CD14-positive monocyte (primary cell): ENCODE data around the gene LIN7A. TPM values are rescaled to one million over a fixed set of nuclear protein-coding genes. Genes with fewer than 3 reads are reported as not detected.
A peak's percentile ranks its signal among the peaks of the same experiment; 100 is the strongest.

Experiments
- DNase-seq, 3 donors: peaks; one replicate each; pipeline ENCODE4 v3.0.0-alpha.2; 2011 to 2022
- H2AFZ ChIP-seq: 2 replicates; pipeline ENCODE4 v1.6.0; 2012; ENCODE audit warnings: mild to moderate bottlenecking, low read depth, low read length, inconsistent platforms; ENCODE audit not compliant: insufficient read depth, poor library complexity, severe bottlenecking
- H3K27ac ChIP-seq, 2 donors: 1 replicate in 1 of 2; 2 replicates in 1 of 2; pipeline ENCODE4 v1.5.1; 2012 to 2013; ENCODE audit warnings: low read length in 2 of 2, control low read depth in 1 of 2, inconsistent platforms in 1 of 2, low read depth in 1 of 2, mild to moderate bottlenecking in 1 of 2
- H3K27me3 ChIP-seq, 2 donors: one replicate each; pipeline versions ENCODE4 v1.6.0 to v1.6.1; 2011 to 2013; ENCODE audit warnings: low read length in 2 of 2; ENCODE audit not compliant: control insufficient read depth in 2 of 2, insufficient read depth in 2 of 2
- H3K36me3 ChIP-seq, 2 donors: replicated peaks in 1 of 2; 1 replicate in 1 of 2; 2 replicates in 1 of 2; pipeline versions ENCODE4 v1.5.1 to v1.6.1; 2012 to 2013; ENCODE audit warnings: low read length in 2 of 2, control low read depth in 1 of 2, inconsistent platforms in 1 of 2, mild to moderate bottlenecking in 1 of 2; ENCODE audit not compliant: insufficient read depth in 2 of 2, control insufficient read depth in 1 of 2
- H3K4me1 ChIP-seq, 2 donors: 1 replicate in 1 of 2; 2 replicates in 1 of 2; pipeline versions ENCODE4 v1.5.1 to v1.6.1; 2012 to 2013; ENCODE audit warnings: low read length in 2 of 2, control low read depth in 1 of 2, inconsistent platforms in 1 of 2, mild to moderate bottlenecking in 1 of 2, moderate library complexity in 1 of 2; ENCODE audit not compliant: insufficient read depth in 2 of 2, control insufficient read depth in 1 of 2
- H3K4me2 ChIP-seq: replicated peaks from 2 replicates; pipeline ENCODE3; 2012; ENCODE audit warnings: low read length, moderate library complexity, mild to moderate bottlenecking; ENCODE audit not compliant: poor library complexity, severe bottlenecking; ENCODE audit errors: extremely low read depth
- H3K4me3 ChIP-seq, 3 experiments: fragments of 200-600 bp in 1 of 3; sonication (generic) in 1 of 3; replicated peaks in 1 of 3; 1 replicate in 2 of 3; 2 replicates in 1 of 3; pipeline ENCODE4 v1.5.1; 2011 to 2013; ENCODE audit warnings: low read length in 3 of 3, mild to moderate bottlenecking in 3 of 3, control low read depth in 2 of 3, low read depth in 2 of 3, inconsistent platforms in 1 of 3, moderate library complexity in 1 of 3
- H3K79me2 ChIP-seq: 2 replicates; pipeline ENCODE4 v1.6.0; 2012; ENCODE audit warnings: mild to moderate bottlenecking, control low read depth, inconsistent platforms, low read length, moderate library complexity; ENCODE audit not compliant: insufficient read depth
- H3K9ac ChIP-seq: 2 replicates; pipeline ENCODE4 v1.6.0; 2017; ENCODE audit warnings: low read length, mild to moderate bottlenecking; ENCODE audit not compliant: insufficient read depth, poor library complexity, severe bottlenecking
- H3K9me3 ChIP-seq, 2 donors: replicated peaks in 1 of 2; 1 replicate in 1 of 2; 2 replicates in 1 of 2; pipeline versions ENCODE4 v1.5.1 to v1.6.1; 2012 to 2013; ENCODE audit warnings: low read length in 2 of 2, control low read depth in 1 of 2; ENCODE audit not compliant: control insufficient read depth in 1 of 2, insufficient read depth in 1 of 2
- H4K20me1 ChIP-seq: 2 replicates; pipeline ENCODE4 v1.6.0; 2012; ENCODE audit warnings: mild to moderate bottlenecking, low read length, control low read depth, moderate library complexity; ENCODE audit not compliant: insufficient read depth
- H3K27ac Mint-ChIP-seq, 7 donors: one replicate each; pipeline ENCODE4 v1.8.0; 2020; ENCODE audit warnings: mild to moderate bottlenecking in 7 of 7, mixed read lengths in 7 of 7, moderate library complexity in 6 of 7, inconsistent platforms in 2 of 7
- H3K27me3 Mint-ChIP-seq, 3 donors: one replicate each; pipeline ENCODE4 v1.8.0; 2021 to 2022; ENCODE audit warnings: low read depth in 3 of 3, mild to moderate bottlenecking in 3 of 3, mixed read lengths in 3 of 3, moderate library complexity in 3 of 3, inconsistent platforms in 1 of 3
- H3K36me3 Mint-ChIP-seq, 2 donors: one replicate each; pipeline ENCODE4 v1.8.0; 2020; ENCODE audit warnings: mixed read lengths in 2 of 2, inconsistent platforms in 1 of 2, mild to moderate bottlenecking in 1 of 2
- H3K4me1 Mint-ChIP-seq: one replicate; pipeline ENCODE4 v1.8.0; 2020; ENCODE audit warnings: mild to moderate bottlenecking, mixed read lengths
- H3K4me3 Mint-ChIP-seq, 2 donors: one replicate each; pipeline ENCODE4 v1.8.0; 2020; ENCODE audit warnings: mild to moderate bottlenecking in 2 of 2, mixed read lengths in 2 of 2, moderate library complexity in 1 of 2
- H3K9me3 Mint-ChIP-seq, 7 donors: one replicate each; pipeline ENCODE4 v1.8.0; 2020 to 2022; ENCODE audit warnings: mixed read lengths in 7 of 7, mild to moderate bottlenecking in 6 of 7, moderate library complexity in 6 of 7, inconsistent platforms in 2 of 7
- CTCF ChIP-seq: fragments of 200-600 bp; IDR thresholded peaks from one replicate; pipeline ENCODE4 v1.8.0; 2022; ENCODE audit warnings: antibody characterized with exemption, mild to moderate bottlenecking
- WGBS: methylation state at CpG from one replicate; pipeline ENCODE4 v1.1.5; 2013; ENCODE audit warnings: missing lambda C conversion rate; ENCODE audit not compliant: insufficient coverage; 5-methylcytosine and 5-hydroxymethylcytosine counted together
- intact Hi-C, 2 donors: fragments of 100-400 bp; cut with micrococcal nuclease; formaldehyde crosslinking; loops; one replicate each; pipeline versions ENCODE4 v1.15.0 to v1.15.1; 2023
- polyA plus RNA-seq, 3 donors: library from polyadenylated mRNA; depleted of rRNA in 1 of 3; unstranded in 2 of 3; stranded (reverse) in 1 of 3; fragments of 300-500 nt in 2 of 3; fragments of >200 nt in 1 of 3; fragmentation: Illumina TruSeq in 2 of 3; gene quantifications; 1 replicate in 2 of 3; 2 replicates in 1 of 3; pipeline ENCODE4 v1.2.3, GENCODE V29; 2012 to 2021

The LIN7A gene
- polyA plus RNA-seq, 3 donors = 8.0 to 16.6 (median 15.2) TPM

GRCh38 chr12:80763874-80764273 lies 173.9 kb downstream of the LIN7A start:
- no peak overlapping the region for H3K4me3 Mint-ChIP-seq
- H3K9me3 Mint-ChIP-seq = no peaks in the 10 kb centered on the region
- intact Hi-C loops = no loop called here
- Histone ChIP-seq H3K4me1 (no peaks in the 10 kb centered on the region), H2AFZ (no peak overlapping the region), H3K9me3 (no peaks in the 10 kb centered on the region), H4K20me1 (no peaks in the 10 kb centered on the region), H3K79me2 (no peaks in the 10 kb centered on the region), H3K27me3 (no peaks in the 10 kb centered on the region), H3K9ac (no peak overlapping the region), H3K4me3 (no peak overlapping the region), H3K27ac (no peak overlapping the region), H3K4me2 (no peak overlapping the region), H3K36me3 (no peaks in the 10 kb centered on the region)
- H3K4me1 Mint-ChIP-seq = no peaks in the 10 kb centered on the region
- H3K27ac Mint-ChIP-seq = no peak overlapping the region
- WGBS = no CpG with 5 or more reads among the region's 4 CpGs
- H3K27me3 Mint-ChIP-seq = peaks cover 3 to 5% (median 4%) of the 10 kb centered on the region in 3 donors
- TF ChIP-seq CTCF = peak; percentile 58
- no peak for DNase-seq
- no peaks in the 10 kb centered on the region for H3K36me3 Mint-ChIP-seq

GRCh38 chr12:80761838-80762237 lies 175.9 kb downstream of the LIN7A start:
- peaks cover 7 to 11% (median 9%) of the 10 kb centered on the region in 3 donors for H3K27me3 Mint-ChIP-seq
- Histone ChIP-seq H3K4me3 (no peak overlapping the region), H2AFZ (no peak overlapping the region), H3K9ac (no peak overlapping the region), H3K27me3 (peaks cover 0 to 1% of the 10 kb centered on the region in 2 donors), H3K9me3 (no peaks in the 10 kb centered on the region), H3K79me2 (no peaks in the 10 kb centered on the region), H3K4me1 (no peaks in the 10 kb centered on the region), H3K27ac (no peak overlapping the region), H3K36me3 (no peaks in the 10 kb centered on the region), H4K20me1 (no peaks in the 10 kb centered on the region), H3K4me2 (no peak overlapping the region)
- no peaks in the 10 kb centered on the region for H3K4me1 Mint-ChIP-seq
- 81% methylated on average over 3 of the region's 5 CpGs for WGBS
- no peaks in the 10 kb centered on the region for H3K36me3 Mint-ChIP-seq
- intact Hi-C loops = no loop called here
- no peak overlapping the region for H3K4me3 Mint-ChIP-seq
- no peak for TF ChIP-seq CTCF
- DNase-seq = no peak
- H3K9me3 Mint-ChIP-seq = no peaks in the 10 kb centered on the region
- H3K27ac Mint-ChIP-seq = no peak overlapping the region
